Endothelial cell of umbilical vein (primary cell): ENCODE data around the gene EPS8. TPM values are rescaled to one million over a fixed set of nuclear protein-coding genes. Genes with fewer than 3 reads are reported as not detected.
A peak's percentile ranks its signal among the peaks of the same experiment; 100 is the strongest.

Experiments used
- BruUV-seq: library from RNA; stranded (reverse); fragments of 400-500 nt; replicated peaks from 2 replicates; lab custom pipeline; 2021; lab: Mats Ljungman, UMichigan
- CTCF ChIA-PET: fragments of 300-600, 350-600 bp; sonication (Branson Sonifier 250); formaldehyde crosslinking; loops from one replicate; lab custom pipeline; 2021; ENCODE audit warnings: antibody characterized with exemption, inconsistent platforms; lab: Charles Lee
- POLR2A ChIA-PET: fragments of 300-600, 350-600 bp; sonication (Branson Sonifier 250); formaldehyde crosslinking; loops from one replicate; lab custom pipeline; 2021; ENCODE audit warnings: antibody characterized with exemption, inconsistent platforms; lab: Charles Lee
- DNase-seq: peaks from one replicate; pipeline ENCODE4 v3.0.0-alpha.2; 2011; ENCODE audit warnings: low read depth, low spot score
- FAIRE-seq: peaks from 2 replicates; lab custom pipeline; 2011; peaks lifted over from hg19 to GRCh38; lab: Jason Lieb, UNC
- H2AFZ ChIP-seq: 2 replicates; pipeline ENCODE4 v1.6.0; 2012; ENCODE audit warnings: low read depth, low read length, control low read depth, inconsistent platforms
- H3K27ac ChIP-seq: 2 replicates; pipeline ENCODE4 v1.5.1; 2011; ENCODE audit warnings: low read depth, mild to moderate bottlenecking, control low read depth, low read length, moderate library complexity; ENCODE audit not compliant: insufficient read depth
- H3K27me3 ChIP-seq, 2 experiments: 2 replicates each; pipeline versions ENCODE4 v1.6.0 to v1.6.1; 2011; ENCODE audit warnings: low read length in 2 of 2, mixed read lengths in 1 of 2; ENCODE audit not compliant: control insufficient read depth in 2 of 2, insufficient read depth in 2 of 2
- H3K36me3 ChIP-seq, 2 experiments: 2 replicates in 1 of 2; 3 replicates in 1 of 2; pipeline ENCODE4 v1.5.1; 2011; ENCODE audit warnings: low read length in 2 of 2, mild to moderate bottlenecking in 1 of 2, moderate library complexity in 1 of 2; ENCODE audit not compliant: control insufficient read depth in 2 of 2, insufficient read depth in 2 of 2; ENCODE audit errors: extremely low read depth in 1 of 2
- H3K4me1 ChIP-seq: 3 replicates; pipeline ENCODE4 v1.5.1; 2011; ENCODE audit warnings: mild to moderate bottlenecking, low read length; ENCODE audit not compliant: control insufficient read depth, insufficient read depth; ENCODE audit errors: extremely low read depth
- H3K4me2 ChIP-seq: 2 replicates; pipeline ENCODE4 v1.6.1; 2011; ENCODE audit warnings: low read length, control low read depth, mixed read lengths; ENCODE audit not compliant: insufficient read depth
- H3K4me3 ChIP-seq, 3 experiments: fragments of 200-600 bp in 1 of 3; sonication (generic), shearing (Covaris generic) in 1 of 3; replicated peaks in 1 of 3; 2 replicates each; pipeline ENCODE4 v1.5.1; 2011 to 2016; ENCODE audit warnings: control low read depth in 3 of 3, low read length in 3 of 3, mild to moderate bottlenecking in 2 of 3, inconsistent platforms in 1 of 3, low read depth in 1 of 3, moderate library complexity in 1 of 3; ENCODE audit not compliant: insufficient read depth in 1 of 3
- H3K79me2 ChIP-seq: 2 replicates; pipeline ENCODE4 v1.6.0; 2012; ENCODE audit warnings: low read length, inconsistent platforms; ENCODE audit not compliant: control insufficient read depth, insufficient read depth
- H3K9ac ChIP-seq: replicated peaks from 2 replicates; pipeline ENCODE3; 2011; ENCODE audit warnings: low read length, control low read depth; ENCODE audit not compliant: insufficient read depth; ENCODE audit errors: extremely low read depth
- H3K9me1 ChIP-seq: replicated peaks from 3 replicates; pipeline ENCODE4 v1.6.0; 2011; ENCODE audit warnings: mild to moderate bottlenecking, low read length; ENCODE audit not compliant: control insufficient read depth, insufficient read depth; ENCODE audit errors: extremely low read depth
- H3K9me3 ChIP-seq: replicated peaks from 2 replicates; pipeline ENCODE4 v1.5.1; 2012; ENCODE audit warnings: low read length, inconsistent platforms; ENCODE audit not compliant: control insufficient read depth, insufficient read depth
- H4K20me1 ChIP-seq: replicated peaks from 2 replicates; pipeline ENCODE3; 2011; ENCODE audit warnings: mild to moderate bottlenecking, low read length; ENCODE audit not compliant: control insufficient read depth, insufficient read depth; ENCODE audit errors: extremely low read depth
- EZH2 ChIP-seq: IDR thresholded peaks from 2 replicates; pipeline ENCODE4 v1.6.1; 2012; ENCODE audit warnings: borderline replicate concordance, low read depth, mild to moderate bottlenecking, moderate library complexity, low read length, inconsistent platforms; ENCODE audit not compliant: severe bottlenecking
- FOS ChIP-seq: IDR thresholded peaks from 2 replicates; pipeline ENCODE4 v1.6.1; 2011; ENCODE audit warnings: mild to moderate bottlenecking, low read length, moderate library complexity, borderline replicate concordance; ENCODE audit not compliant: insufficient read depth
- JUN ChIP-seq: IDR thresholded peaks from 2 replicates; pipeline ENCODE4 v1.6.1; 2011; ENCODE audit warnings: borderline replicate concordance, low read depth; ENCODE audit not compliant: insufficient read length, insufficient read depth
- MYC ChIP-seq: IDR thresholded peaks from one replicate; pipeline ENCODE4 v1.6.1; 2011; ENCODE audit warnings: mild to moderate bottlenecking, low read depth, low read length
- POLR2A ChIP-seq: IDR thresholded peaks from 2 replicates; pipeline ENCODE4 v1.6.1; 2012; ENCODE audit warnings: low read depth, mild to moderate bottlenecking, control low read depth, low read length
- POLR2AphosphoS5 ChIP-seq: IDR thresholded peaks from 2 replicates; pipeline ENCODE4 v1.6.1; 2012; ENCODE audit warnings: low read depth, mild to moderate bottlenecking, control low read depth, low read length, moderate library complexity; ENCODE audit not compliant: insufficient read depth
- dilution Hi-C: fragments of 300-500 bp; cut with MboI; formaldehyde crosslinking; loops from one replicate; pipeline ENCODE4 v1.15.0; 2019; ENCODE audit warnings: low sequenced_read_pairs; ENCODE audit not compliant: extremely low pct_ligation_motif_present
- intact Hi-C: fragments of 100-400 bp; cut with micrococcal nuclease; formaldehyde crosslinking; loops from one replicate; pipeline ENCODE4 v1.10.0; 2022
- polyA plus RNA-seq, 4 experiments: library from polyadenylated mRNA; depleted of rRNA in 3 of 4; stranded (reverse) in 3 of 4; unstranded in 1 of 4; fragments of >200 nt; gene quantifications; 2 replicates each; pipeline versions ENCODE4 v1.2.1 to v1.2.3, GENCODE V29; 2011 to 2012; ENCODE audit warnings: missing spikeins in 1 of 4
- total RNA-seq: library from RNA; stranded (reverse); gene quantifications from 2 replicates; pipeline ENCODE4 v1.2.3, GENCODE V29; 2021
- TF ChIP-seq, protein P1 (sequence below): IDR thresholded peaks from 2 replicates; pipeline ENCODE4 v1.6.1; 2011; ENCODE audit not compliant: insufficient read depth, insufficient read length
- TF ChIP-seq, protein P2 (sequence below), 2 donors: IDR thresholded peaks; 1 replicate in 1 of 2; 2 replicates in 1 of 2; pipeline ENCODE4 v1.5.1; 2011; ENCODE audit warnings: low read length in 2 of 2, mild to moderate bottlenecking in 2 of 2, moderate library complexity in 2 of 2, control low read depth in 1 of 2, inconsistent platforms in 1 of 2, low read depth in 1 of 2; ENCODE audit not compliant: insufficient read depth in 1 of 2; ENCODE audit errors: extremely low read depth in 1 of 2

EPS8 gene
- total and polyA plus RNA-seq, 2 donors (not counting 3 experiments of a cell fraction or from before 2014, with no cell fraction given), result 8.4 to 11.9 TPM

DNA sequence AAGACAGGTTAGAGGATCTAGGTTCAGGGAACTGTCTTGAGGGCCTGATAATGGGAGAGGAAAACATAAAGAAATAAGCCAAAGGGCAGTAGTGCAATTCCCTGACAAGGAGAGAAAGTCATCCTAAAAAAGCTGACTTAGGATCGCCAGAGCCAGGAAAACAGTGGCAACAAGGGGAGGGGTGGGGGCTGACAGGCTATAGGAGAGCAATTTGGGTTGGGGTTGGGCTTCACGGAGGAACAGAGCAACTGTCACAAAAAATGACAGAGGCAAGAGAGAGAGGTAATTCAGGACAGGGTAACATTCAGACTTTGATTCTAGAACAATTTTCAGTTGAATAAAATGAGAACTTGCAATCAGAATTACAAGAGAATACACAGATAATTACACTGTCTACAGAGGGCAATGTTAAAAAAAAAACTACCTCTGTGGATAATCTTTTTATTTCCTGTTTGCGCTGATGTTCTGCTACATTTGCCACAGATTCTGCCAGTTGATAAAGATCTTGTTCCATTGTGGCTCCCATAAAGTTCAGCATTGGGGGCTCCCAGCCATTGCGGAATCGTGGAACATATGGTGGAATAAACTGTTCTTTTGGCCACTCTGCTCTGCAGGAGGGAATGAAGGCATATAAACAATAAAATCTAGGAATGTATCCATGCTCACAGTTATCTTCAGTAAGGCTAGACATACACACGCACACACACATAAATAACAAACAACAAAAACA, 138.6 kb downstream of the EPS8 start:
- no peaks in the 10 kb centered on the region for H3K79me2 ChIP-seq
- no peak for TF ChIP-seq FOS
- TF ChIP-seq MYC, result no peak
- H3K4me3 ChIP-seq, result no peak overlapping the region
- no peak overlapping the region for H3K27ac ChIP-seq
- ChIA-PET POLR2A (interaction anchor here (0.5 kb wide), 1 partner anchor 415 kb away, joined by 3 read pairs; no protein-coding TSS in a partner anchor), CTCF (no interaction called here)
- H3K9me3 ChIP-seq, result no peaks in the 10 kb centered on the region
- H3K36me3 ChIP-seq, result no peaks in the 10 kb centered on the region
- no peak overlapping the region for H2AFZ ChIP-seq
- no peak overlapping the region for H3K9ac ChIP-seq
- H3K4me2 ChIP-seq, result no peak overlapping the region
- intact Hi-C loops (no loop called here), dilution Hi-C loops (no loop called here)
- H4K20me1 ChIP-seq, result no peaks in the 10 kb centered on the region
- H3K27me3 ChIP-seq, result no peaks in the 10 kb centered on the region
- DNase-seq, result peak; percentile 11
- no TSS peak for BruUV-seq
- H3K4me1 ChIP-seq, result no peaks in the 10 kb centered on the region
- peak; percentile 31 for FAIRE-seq
- peaks cover under 1% of the 10 kb centered on the region for H3K9me1 ChIP-seq

DNA sequence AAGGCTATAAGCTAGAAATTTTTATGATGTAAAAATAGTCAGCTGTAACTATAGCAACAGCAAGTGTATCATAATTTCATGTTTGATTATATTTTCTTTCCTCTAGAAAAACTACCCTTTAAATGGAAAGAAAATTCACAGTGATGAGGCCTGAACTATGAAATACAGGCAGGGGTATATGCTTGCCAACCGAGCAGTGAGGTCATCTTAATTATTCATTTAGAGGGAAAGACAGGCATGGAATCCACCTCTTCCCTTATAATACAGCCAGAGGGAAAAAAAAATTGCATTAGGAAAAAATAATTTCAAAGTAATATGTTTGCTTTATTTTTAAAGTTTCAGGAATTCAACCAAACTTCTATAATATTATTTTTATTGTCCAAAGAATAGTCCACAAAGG, 139.8 kb downstream of the EPS8 start:
- Histone ChIP-seq H3K4me1 (no peaks in the 10 kb centered on the region), H3K27ac (no peak overlapping the region)

More for the DNA sequence above, 139.8 kb downstream of the EPS8 start:
- Histone ChIP-seq H3K36me3 (no peaks in the 10 kb centered on the region), H3K27me3 (no peaks in the 10 kb centered on the region), H2AFZ (no peak overlapping the region), H3K9me3 (no peaks in the 10 kb centered on the region), H3K79me2 (no peaks in the 10 kb centered on the region), H3K4me2 (no peak overlapping the region), H3K4me3 (no peak overlapping the region), H4K20me1 (no peaks in the 10 kb centered on the region), H3K9ac (no peak overlapping the region), H3K9me1 (no peaks in the 10 kb centered on the region)
- DNase-seq (no peak), FAIRE-seq (no peak)
- CTCF ChIA-PET, result no interaction called here
- dilution Hi-C loops (no loop called here), intact Hi-C loops (no loop called here)
- TF ChIP-seq, protein P1, sequence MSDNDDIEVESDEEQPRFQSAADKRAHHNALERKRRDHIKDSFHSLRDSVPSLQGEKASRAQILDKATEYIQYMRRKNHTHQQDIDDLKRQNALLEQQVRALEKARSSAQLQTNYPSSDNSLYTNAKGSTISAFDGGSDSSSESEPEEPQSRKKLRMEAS, result no peak
- TF ChIP-seq POLR2AphosphoS5 (no peak), EZH2 (no peak), JUN (no peak), POLR2A (no peak)
- TF ChIP-seq, protein P2, sequence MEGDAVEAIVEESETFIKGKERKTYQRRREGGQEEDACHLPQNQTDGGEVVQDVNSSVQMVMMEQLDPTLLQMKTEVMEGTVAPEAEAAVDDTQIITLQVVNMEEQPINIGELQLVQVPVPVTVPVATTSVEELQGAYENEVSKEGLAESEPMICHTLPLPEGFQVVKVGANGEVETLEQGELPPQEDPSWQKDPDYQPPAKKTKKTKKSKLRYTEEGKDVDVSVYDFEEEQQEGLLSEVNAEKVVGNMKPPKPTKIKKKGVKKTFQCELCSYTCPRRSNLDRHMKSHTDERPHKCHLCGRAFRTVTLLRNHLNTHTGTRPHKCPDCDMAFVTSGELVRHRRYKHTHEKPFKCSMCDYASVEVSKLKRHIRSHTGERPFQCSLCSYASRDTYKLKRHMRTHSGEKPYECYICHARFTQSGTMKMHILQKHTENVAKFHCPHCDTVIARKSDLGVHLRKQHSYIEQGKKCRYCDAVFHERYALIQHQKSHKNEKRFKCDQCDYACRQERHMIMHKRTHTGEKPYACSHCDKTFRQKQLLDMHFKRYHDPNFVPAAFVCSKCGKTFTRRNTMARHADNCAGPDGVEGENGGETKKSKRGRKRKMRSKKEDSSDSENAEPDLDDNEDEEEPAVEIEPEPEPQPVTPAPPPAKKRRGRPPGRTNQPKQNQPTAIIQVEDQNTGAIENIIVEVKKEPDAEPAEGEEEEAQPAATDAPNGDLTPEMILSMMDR (IDR thresholded peaks at IDR 0.05; ENCODE audit: extremely low read depth in 1 of 2, insufficient read depth in 1 of 2, low read depth in 1 of 2, low read length in 2 of 2), result no peak
- BruUV-seq, result no TSS peak
- POLR2A ChIA-PET, result no interaction called here
